OCI-LY7 (cell line): ENCODE results near the gene PREPL.

Experiments used
- EZH2phosphoT487 ChIP-seq: fragments of 200-600 bp; sonication (generic); IDR thresholded peaks from 2 replicates; pipeline ENCODE4 v1.6.1; 2018; ENCODE audit warnings: low read depth, borderline replicate concordance, mild to moderate bottlenecking, mixed run types, antibody characterized with exemption, low read length, moderate library complexity, mixed read lengths
- TF ChIP-seq, protein P1 (sequence below): fragments of 200-600 bp; sonication (generic); conservative IDR thresholded peaks from 2 replicates; pipeline ENCODE4 v1.5.1; 2014; ENCODE audit warnings: mild to moderate bottlenecking, antibody characterized with exemption, low read length, moderate library complexity, mixed read lengths

GRCh38 chr2:44325897-44326296 is 35.4 kb downstream of the PREPL start:
- TF ChIP-seq, protein P1, sequence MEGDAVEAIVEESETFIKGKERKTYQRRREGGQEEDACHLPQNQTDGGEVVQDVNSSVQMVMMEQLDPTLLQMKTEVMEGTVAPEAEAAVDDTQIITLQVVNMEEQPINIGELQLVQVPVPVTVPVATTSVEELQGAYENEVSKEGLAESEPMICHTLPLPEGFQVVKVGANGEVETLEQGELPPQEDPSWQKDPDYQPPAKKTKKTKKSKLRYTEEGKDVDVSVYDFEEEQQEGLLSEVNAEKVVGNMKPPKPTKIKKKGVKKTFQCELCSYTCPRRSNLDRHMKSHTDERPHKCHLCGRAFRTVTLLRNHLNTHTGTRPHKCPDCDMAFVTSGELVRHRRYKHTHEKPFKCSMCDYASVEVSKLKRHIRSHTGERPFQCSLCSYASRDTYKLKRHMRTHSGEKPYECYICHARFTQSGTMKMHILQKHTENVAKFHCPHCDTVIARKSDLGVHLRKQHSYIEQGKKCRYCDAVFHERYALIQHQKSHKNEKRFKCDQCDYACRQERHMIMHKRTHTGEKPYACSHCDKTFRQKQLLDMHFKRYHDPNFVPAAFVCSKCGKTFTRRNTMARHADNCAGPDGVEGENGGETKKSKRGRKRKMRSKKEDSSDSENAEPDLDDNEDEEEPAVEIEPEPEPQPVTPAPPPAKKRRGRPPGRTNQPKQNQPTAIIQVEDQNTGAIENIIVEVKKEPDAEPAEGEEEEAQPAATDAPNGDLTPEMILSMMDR, result no peak
- TF ChIP-seq EZH2phosphoT487, result no peak
